Tibial nerve (tissue), 4 donors: ENCODE measurements around the gene TOGARAM1. TPM values are rescaled to one million over a fixed set of nuclear protein-coding genes. Genes with fewer than 3 reads are reported as not detected.

Source experiments
- DNase-seq, 2 donors: peaks; one replicate each; pipeline ENCODE4 v3.0.0-alpha.2; 2019; ENCODE audit warnings: low spot score in 2 of 2
- H3K27ac ChIP-seq, 4 donors: fragments of 200-600 bp; sonication (generic) in 3 of 4; one replicate each; pipeline ENCODE4 v1.5.1; 2017 to 2019; ENCODE audit warnings: mild to moderate bottlenecking in 1 of 4
- H3K27me3 ChIP-seq, 2 donors: fragments of 200-600 bp; sonication (generic) in 1 of 2; one replicate each; pipeline versions ENCODE4 v1.5.1 to v1.6.0; 2017 to 2019
- H3K36me3 ChIP-seq, 3 donors: fragments of 200-600 bp; sonication (generic); one replicate each; pipeline ENCODE4 v1.5.1; 2018 to 2019
- H3K4me1 ChIP-seq, 4 donors: fragments of 200-600 bp; sonication (generic) in 3 of 4; one replicate each; pipeline ENCODE4 v1.5.1; 2017 to 2019
- H3K4me3 ChIP-seq, 4 donors: fragments of 200-600 bp; sonication (generic) in 3 of 4; one replicate each; pipeline ENCODE4 v1.5.1; 2017 to 2019; ENCODE audit warnings: mild to moderate bottlenecking in 1 of 4, moderate library complexity in 1 of 4
- H3K9me3 ChIP-seq, 4 donors: fragments of 200-600 bp; sonication (generic) in 3 of 4; one replicate each; pipeline ENCODE4 v1.5.1; 2017 to 2019
- EP300 ChIP-seq, 2 donors: sonication (generic); formaldehyde crosslinking; IDR thresholded peaks; one replicate each; pipeline ENCODE4 v1.6.1; 2017; ENCODE audit warnings: antibody characterized with exemption in 2 of 2, mild to moderate bottlenecking in 1 of 2
- POLR2A ChIP-seq, 2 donors: fragments of 450-650 bp; IDR thresholded peaks; one replicate each; pipeline ENCODE4 v1.6.1; 2017; ENCODE audit warnings: antibody characterized with exemption in 2 of 2, mild to moderate bottlenecking in 2 of 2, moderate library complexity in 2 of 2
- WGBS, 2 donors: methylation state at CpG; one replicate each; pipeline ENCODE4 v1.1.5; 2018; 5-methylcytosine and 5-hydroxymethylcytosine counted together
- total RNA-seq, 4 donors: library from RNA; depleted of rRNA; stranded (reverse); fragments of >200 nt; gene quantifications; one replicate each; pipeline ENCODE4 v1.1.0, GENCODE V29; 2016
- TF ChIP-seq, protein P1 (sequence below), 5 experiments: fragments of 200-600 bp in 3 of 5; fragments of 450-650 bp in 2 of 5; sonication (generic) in 3 of 5; IDR thresholded peaks; one replicate each; pipeline ENCODE4 v1.5.1; 2016 to 2019; ENCODE audit warnings: antibody characterized with exemption in 5 of 5, mild to moderate bottlenecking in 3 of 5, moderate library complexity in 2 of 5

Gene TOGARAM1
- total RNA-seq, 4 donors from 2014 or later: 22.2 to 51.8 (median 34.2) TPM

DNA sequence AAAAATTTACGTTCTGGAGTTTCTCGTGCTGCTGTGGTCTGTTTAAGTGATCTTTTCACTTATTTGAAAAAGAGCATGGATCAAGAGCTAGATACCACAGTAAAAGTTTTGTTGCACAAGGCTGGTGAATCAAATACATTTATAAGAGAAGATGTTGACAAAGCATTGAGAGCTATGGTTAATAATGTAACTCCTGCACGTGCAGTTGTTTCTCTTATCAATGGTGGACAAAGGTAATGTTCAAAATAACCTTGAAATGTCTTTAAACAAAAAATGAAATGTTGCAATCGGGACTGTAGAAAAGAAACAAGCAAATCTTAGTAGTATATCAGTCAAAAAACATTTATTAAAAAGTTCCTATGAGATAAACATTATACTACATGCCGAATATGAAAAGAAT, 82.6 kb downstream of the TOGARAM1 start:
- Histone ChIP-seq H3K36me3 (peaks cover 0 to 57% (median 0%) of the 10 kb centered on the region in 3 donors), H3K27ac (no peak overlapping the region), H3K4me1 (no peaks in the 10 kb centered on the region), H3K27me3 (no peaks in the 10 kb centered on the region), H3K4me3 (no peak overlapping the region), H3K9me3 (no peaks in the 10 kb centered on the region)
- DNase-seq: no peak
- TF ChIP-seq, protein P1, sequence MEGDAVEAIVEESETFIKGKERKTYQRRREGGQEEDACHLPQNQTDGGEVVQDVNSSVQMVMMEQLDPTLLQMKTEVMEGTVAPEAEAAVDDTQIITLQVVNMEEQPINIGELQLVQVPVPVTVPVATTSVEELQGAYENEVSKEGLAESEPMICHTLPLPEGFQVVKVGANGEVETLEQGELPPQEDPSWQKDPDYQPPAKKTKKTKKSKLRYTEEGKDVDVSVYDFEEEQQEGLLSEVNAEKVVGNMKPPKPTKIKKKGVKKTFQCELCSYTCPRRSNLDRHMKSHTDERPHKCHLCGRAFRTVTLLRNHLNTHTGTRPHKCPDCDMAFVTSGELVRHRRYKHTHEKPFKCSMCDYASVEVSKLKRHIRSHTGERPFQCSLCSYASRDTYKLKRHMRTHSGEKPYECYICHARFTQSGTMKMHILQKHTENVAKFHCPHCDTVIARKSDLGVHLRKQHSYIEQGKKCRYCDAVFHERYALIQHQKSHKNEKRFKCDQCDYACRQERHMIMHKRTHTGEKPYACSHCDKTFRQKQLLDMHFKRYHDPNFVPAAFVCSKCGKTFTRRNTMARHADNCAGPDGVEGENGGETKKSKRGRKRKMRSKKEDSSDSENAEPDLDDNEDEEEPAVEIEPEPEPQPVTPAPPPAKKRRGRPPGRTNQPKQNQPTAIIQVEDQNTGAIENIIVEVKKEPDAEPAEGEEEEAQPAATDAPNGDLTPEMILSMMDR (IDR thresholded peaks at IDR 0.05): no peak
- no peak for TF ChIP-seq POLR2A (IDR thresholded peaks at IDR 0.05)
- TF ChIP-seq EP300 (IDR thresholded peaks at IDR 0.05): no peak
- WGBS, 2 donors: 91 to 93% methylated on average over 5 of the region's 5 CpGs

DNA sequence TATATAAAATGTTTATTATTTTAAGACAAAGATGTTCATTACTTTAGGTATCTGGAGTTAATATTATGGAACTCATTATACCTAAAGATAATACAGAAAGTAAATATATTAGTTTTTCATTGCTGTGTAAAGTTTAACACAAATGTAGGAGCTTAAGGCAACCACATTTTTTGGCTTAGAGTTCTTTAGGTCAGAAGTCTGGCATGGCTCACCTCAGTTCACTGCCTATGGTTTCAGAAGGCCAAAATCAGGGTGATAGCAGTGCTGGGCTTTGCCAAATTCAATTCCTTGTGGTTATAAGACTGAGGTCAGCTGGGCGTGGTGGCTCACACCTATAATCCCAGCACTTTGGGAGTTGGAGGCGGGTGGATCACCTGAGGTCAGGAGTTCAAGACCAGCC, 86.4 kb downstream of the TOGARAM1 start:
- H3K36me3 ChIP-seq: peaks cover 0 to 77% (median 0%) of the 10 kb centered on the region in 3 donors
- 77 to 94% methylated on average over 2 of the region's 2 CpGs for WGBS, 2 donors

DNA sequence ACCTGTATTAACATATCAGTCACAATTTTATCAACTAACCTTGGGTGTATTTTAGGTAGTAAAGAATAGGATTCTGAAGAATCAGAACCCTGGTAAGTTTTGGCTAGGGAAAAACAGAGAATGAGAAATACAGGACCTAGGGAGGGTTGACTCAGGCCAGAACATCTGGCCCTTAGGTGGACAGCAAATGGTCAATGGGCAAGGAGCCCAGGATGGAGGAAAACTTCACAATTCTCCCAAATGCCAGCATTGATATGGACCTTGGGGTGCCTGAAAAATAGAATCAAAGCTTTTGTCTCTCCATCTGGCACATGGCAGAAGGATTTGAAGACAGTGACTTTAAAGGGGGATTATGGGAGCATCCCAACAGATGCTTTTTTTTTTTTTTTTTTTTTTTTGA, 89.2 kb downstream of the TOGARAM1 start:
- Histone ChIP-seq H3K27ac (no peak overlapping the region), H3K4me1 (no peaks in the 10 kb centered on the region), H3K9me3 (peaks cover 0 to 4% (median 0%) of the 10 kb centered on the region in 4 donors), H3K27me3 (no peaks in the 10 kb centered on the region), H3K4me3 (no peak overlapping the region), H3K36me3 (peaks cover 0 to 88% (median 0%) of the 10 kb centered on the region in 3 donors)
- TF ChIP-seq, protein P1 (IDR thresholded peaks at IDR 0.05): no peak
- TF ChIP-seq POLR2A (IDR thresholded peaks at IDR 0.05) (no peak), EP300 (IDR thresholded peaks at IDR 0.05) (no peak)
- no peak for DNase-seq

More for the DNA sequence above, 86.4 kb downstream of the TOGARAM1 start:
- no peaks in the 10 kb centered on the region for H3K9me3 ChIP-seq
- no peaks in the 10 kb centered on the region for H3K27me3 ChIP-seq
- H3K27ac ChIP-seq: no peak overlapping the region
- DNase-seq: no peak
- no peak overlapping the region for H3K4me3 ChIP-seq
- TF ChIP-seq EP300 (IDR thresholded peaks at IDR 0.05) (no peak), POLR2A (IDR thresholded peaks at IDR 0.05) (no peak)
- TF ChIP-seq, protein P1 (IDR thresholded peaks at IDR 0.05): no peak
- H3K4me1 ChIP-seq: no peaks in the 10 kb centered on the region

DNA sequence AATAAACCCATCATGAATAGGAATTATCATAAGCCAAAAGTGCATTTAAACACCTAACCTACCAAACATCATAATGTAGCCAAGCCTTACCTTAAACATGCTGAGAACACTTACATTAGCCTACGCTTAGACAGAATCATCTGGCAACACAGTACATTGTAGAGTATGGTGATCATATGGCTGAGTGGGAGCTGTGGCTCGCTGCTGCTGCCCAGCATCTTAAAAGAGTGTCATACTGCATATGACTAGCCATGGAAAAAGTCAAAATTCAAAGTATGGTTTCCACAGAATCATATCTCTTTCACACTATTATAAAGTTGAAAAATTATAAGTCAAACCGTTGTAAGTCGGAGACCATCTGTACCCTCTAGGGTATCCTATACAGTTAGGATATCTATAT, 89.9 kb downstream of the TOGARAM1 start:
- peaks cover 0 to 11% (median 0%) of the 10 kb centered on the region in 4 donors for H3K9me3 ChIP-seq
- H3K27me3 ChIP-seq: no peaks in the 10 kb centered on the region
- no peak for DNase-seq
- H3K4me3 ChIP-seq: no peak overlapping the region
- WGBS, 2 donors: 94 to 96% methylated on average over 4 of the region's 4 CpGs
- TF ChIP-seq EP300 (IDR thresholded peaks at IDR 0.05) (no peak), POLR2A (IDR thresholded peaks at IDR 0.05) (no peak)
- TF ChIP-seq, protein P1 (IDR thresholded peaks at IDR 0.05): no peak
- peaks cover 0 to 88% (median 0%) of the 10 kb centered on the region in 3 donors for H3K36me3 ChIP-seq
- no peak overlapping the region for H3K27ac ChIP-seq
- H3K4me1 ChIP-seq: no peaks in the 10 kb centered on the region

DNA sequence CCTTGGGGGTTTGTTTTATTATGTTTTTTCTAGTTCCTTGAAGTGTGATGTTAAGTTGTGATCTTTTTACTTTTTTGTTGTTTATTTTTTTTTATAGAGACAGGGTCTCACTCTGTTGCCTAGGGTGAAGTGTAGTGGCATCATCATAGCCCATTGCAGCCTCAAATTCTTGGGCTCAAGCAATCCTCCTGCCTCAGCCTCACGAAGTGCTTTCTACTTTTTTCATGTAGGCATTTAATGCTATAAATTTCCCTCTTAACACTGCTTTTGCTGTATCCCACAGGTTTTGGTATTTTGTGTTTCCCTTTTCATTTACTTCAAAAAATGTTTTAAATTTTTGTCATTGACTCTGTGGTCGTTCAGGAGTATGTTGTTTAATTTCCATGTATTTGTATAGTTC, 95.4 kb downstream of the TOGARAM1 start:
- Histone ChIP-seq H3K4me1 (no peaks in the 10 kb centered on the region), H3K27ac (no peak overlapping the region), H3K4me3 (no peak overlapping the region), H3K36me3 (peaks cover 0 to 68% (median 0%) of the 10 kb centered on the region in 3 donors), H3K9me3 (peaks cover 0 to 18% (median 0%) of the 10 kb centered on the region in 4 donors), H3K27me3 (no peaks in the 10 kb centered on the region)
- TF ChIP-seq, protein P1 (IDR thresholded peaks at IDR 0.05): no peak
- no peak for TF ChIP-seq POLR2A (IDR thresholded peaks at IDR 0.05)
- TF ChIP-seq EP300 (IDR thresholded peaks at IDR 0.05): no peak
- 91 to 98% methylated on average over 2 of the region's 2 CpGs for WGBS, 2 donors
- DNase-seq: no peak
